WI38 (cell line): ENCODE measurements around the gene PANK1.

ENCODE experiments used
- H3K4me3 ChIP-seq: 2 replicates; pipeline ENCODE4 v1.5.1; 2011; ENCODE audit warnings: low read depth, mild to moderate bottlenecking, control low read depth, low read length
- TF ChIP-seq, protein P1 (sequence below): IDR thresholded peaks from 2 replicates; pipeline ENCODE4 v1.5.1; 2012; ENCODE audit warnings: low read depth, mild to moderate bottlenecking, control low read depth, low read length

The PANK1 gene

DNA sequence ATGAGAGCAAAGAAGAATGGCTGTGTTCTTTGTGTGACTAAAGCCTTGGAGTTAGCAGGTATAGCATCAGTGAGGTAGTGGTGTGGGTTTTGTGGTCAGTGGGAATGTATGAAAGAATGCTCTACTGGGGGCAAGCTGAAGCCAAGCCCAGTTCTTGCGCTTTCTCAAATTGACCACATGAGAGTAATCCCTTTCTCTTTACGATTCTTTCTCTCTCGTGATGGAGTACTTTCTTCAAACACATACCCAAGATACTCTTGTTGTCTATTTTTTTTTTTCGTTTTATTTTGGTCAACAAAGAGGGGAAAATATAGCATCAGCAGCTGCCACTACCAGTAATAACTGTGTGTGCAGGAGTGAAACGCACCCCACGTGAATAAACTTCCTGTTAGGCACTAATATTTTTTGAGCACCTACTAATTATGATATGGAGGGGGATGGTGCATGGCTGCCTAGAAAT, 8.4 kb upstream of the PANK1 start:
- H3K4me3 ChIP-seq = no peak overlapping the region
- TF ChIP-seq, protein P1, sequence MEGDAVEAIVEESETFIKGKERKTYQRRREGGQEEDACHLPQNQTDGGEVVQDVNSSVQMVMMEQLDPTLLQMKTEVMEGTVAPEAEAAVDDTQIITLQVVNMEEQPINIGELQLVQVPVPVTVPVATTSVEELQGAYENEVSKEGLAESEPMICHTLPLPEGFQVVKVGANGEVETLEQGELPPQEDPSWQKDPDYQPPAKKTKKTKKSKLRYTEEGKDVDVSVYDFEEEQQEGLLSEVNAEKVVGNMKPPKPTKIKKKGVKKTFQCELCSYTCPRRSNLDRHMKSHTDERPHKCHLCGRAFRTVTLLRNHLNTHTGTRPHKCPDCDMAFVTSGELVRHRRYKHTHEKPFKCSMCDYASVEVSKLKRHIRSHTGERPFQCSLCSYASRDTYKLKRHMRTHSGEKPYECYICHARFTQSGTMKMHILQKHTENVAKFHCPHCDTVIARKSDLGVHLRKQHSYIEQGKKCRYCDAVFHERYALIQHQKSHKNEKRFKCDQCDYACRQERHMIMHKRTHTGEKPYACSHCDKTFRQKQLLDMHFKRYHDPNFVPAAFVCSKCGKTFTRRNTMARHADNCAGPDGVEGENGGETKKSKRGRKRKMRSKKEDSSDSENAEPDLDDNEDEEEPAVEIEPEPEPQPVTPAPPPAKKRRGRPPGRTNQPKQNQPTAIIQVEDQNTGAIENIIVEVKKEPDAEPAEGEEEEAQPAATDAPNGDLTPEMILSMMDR = no peak

DNA sequence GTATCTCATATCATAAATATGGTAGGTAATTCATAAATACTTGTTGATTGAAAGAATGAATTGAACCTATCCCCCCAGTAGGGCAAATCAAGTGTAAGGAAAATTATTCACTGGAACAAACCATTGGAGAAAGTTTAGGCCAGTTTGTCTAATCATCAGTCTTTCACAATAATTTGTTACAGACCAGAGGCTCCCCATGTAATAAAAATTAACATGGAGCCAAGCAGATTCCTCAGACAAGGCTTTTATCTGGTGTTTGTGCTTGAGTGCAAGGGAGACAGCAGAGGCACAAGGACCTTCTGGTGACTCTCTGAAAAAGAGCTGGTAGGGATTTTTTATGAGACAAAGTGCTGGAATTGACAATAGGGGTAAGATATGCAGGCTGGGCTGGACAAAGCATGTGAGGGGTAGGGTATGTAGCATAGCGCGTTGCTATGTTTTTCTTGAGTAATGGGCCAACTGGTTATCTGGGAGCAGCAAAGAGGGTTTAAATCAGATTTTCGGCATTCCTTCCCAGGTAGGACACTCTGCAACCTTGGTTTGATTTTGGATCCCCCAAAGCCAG, 7.8 kb upstream of the PANK1 start:
- no peak overlapping the region for H3K4me3 ChIP-seq
- TF ChIP-seq, protein P1 = no peak

DNA sequence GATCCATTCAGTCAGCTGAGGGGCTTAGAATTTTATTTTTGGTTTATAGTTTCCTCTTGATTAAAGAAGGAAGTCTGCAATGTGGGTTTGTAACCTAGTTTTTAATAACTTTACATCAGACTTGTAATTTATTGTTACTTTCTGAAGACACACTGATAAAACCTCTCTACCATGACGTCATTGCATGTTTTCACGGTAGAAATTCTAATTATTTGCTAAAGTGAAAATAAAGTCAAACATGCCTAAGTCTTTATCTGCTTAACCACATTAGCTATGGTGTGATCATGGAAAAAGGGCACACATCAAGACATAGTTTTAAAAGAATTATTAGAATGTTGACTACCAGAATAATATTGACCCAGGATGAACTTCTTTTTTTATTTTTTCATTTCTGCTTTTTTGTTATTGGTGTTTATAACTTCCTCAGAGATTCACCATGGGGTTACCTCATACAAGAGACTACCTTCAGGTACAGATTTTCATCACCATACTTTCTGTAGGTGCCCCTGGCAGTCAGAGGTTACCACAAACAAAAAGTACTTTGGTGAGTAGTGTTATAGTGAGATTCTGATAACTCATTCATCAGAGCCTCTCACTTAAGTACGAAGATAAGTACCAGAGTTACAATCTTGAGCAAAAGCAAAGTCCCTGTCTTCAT, 7.0 kb upstream of the PANK1 start:
- H3K4me3 ChIP-seq = no peak overlapping the region
- TF ChIP-seq, protein P1 = no peak

DNA sequence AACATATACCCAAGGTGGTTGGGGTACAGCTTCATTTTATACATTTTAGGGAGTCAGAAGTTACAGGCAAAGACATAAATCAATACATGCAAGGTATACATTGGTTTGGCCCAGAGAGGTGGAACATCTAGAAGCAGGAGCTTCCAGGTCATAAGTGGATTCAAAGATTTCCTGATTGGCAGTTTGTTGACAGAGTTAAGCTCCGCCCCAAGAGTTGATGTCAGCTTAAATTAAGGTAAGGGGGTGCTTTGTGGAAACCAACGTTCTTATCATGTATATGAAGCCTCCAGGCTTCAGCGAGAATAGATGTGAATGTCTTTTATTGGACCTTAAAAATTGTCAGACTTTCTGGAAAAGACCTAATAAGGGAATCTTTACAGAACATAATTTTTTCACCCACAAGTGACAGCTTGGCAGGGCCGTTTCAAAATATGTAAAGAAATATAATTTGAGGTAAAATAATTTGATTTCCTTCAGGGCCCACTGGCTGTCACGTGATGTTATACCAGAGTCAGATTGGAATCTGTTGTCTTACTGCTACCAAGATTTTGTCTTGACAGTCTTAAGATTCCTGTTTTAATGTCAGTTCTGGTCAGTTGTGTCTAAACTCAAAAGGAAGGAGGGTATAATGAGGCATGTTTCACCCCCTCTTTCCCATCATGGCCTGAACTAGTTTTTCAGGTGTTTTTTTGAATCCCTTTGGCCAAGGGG, 6.3 kb upstream of the PANK1 start:
- TF ChIP-seq, protein P1 = no peak
- H3K4me3 ChIP-seq = no peak overlapping the region

DNA sequence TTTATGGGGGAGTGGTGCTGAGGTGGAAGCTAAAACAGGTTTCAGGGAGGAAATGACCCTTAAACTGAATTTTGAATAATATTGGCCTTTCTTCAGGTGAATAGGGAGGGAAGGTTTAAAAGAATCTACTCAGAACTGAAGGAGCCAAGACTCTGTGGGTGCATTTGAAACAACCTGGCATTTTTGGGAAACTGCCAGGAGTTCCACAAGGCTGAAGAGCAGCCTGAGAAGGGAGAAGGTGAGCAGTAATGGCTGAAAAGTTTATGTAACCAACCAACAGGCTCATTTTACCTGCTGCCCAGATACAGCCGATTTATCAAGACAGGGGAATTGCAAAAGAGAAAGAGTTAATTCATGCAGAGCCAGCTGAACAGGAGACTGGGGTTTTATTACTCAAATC, 4.0 kb upstream of the PANK1 start:
- TF ChIP-seq, protein P1 = no peak
- no peak overlapping the region for H3K4me3 ChIP-seq

GRCh38 chr10:89648074-89648473, 3.0 kb upstream of the PANK1 start:
- no peak overlapping the region for H3K4me3 ChIP-seq
- TF ChIP-seq, protein P1 = no peak

DNA sequence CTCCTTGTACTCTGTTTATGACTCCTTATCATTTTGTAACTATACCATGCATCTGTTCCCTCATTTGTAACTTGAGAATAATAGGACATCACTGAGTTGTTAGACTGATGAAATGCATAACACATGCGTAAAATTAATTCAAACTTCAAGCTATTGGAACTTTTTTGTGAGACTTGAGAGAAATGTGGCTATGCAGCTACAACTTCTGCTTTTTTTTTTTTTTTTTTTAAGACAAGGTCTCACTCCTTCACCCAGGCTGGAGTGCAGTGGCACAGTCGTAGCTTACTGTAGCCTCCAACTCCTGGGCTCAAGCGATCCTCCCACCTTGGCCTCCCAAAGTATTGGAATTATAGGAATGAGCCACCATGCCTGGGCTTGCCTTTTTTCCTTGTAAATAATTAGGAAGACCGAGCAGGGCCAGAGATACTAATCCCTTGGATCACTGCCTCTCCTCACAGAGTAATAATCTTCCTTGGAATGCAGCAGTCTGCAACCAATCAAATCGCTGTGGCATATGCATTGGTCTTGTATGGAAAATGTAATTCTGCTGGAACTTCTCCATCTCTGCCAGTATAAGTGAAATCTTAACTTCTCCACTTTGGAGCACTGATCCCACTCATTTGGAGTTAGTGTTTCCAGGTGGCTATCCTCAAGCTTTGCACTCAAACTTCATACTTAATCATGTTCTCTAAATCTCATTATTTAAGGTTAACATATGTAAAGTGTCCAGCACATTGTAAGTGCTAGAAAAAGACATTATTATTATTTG, 2.0 kb upstream of the PANK1 start:
- TF ChIP-seq, protein P1 = no peak
- no peak overlapping the region for H3K4me3 ChIP-seq
